T-helper 1 cell (primary cell): ENCODE data around the gene PRAMEF4.
"Not testable (repeated sequence)": the region's sequence is repeated elsewhere in the genome, so short reads cannot be mapped to it uniquely, and the experiment has no call there.

Source experiments
- DNase-seq, 5 donors: peaks; one replicate each; pipeline ENCODE4 v3.0.0-alpha.2; 2012 to 2020
- total RNA-seq, 4 donors: gene quantifications; one replicate each; lab custom pipeline; 2026; lab: John Stamatoyannopoulos, UW

The PRAMEF4 gene
- 0 reads per million in 4 donors for total RNA-seq

DNA sequence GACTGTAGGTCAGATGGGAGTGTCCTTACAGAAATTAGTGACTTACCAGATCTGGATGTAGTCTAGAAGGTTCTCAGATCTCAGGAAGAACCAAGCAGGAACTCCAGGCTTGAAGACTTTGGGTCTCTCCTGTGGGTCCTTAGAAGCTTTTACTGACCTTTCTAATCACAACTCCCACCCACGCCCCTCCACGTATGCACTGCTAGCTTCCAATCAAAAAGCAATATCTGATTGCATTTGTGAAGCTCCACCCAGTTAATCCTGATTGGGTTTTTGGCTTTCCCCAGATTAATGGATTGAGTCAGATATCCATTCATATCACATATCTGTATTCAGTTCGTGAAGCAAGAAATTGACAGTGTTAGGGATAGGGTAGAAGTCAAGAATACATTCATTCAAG lies at the start of gene PRAMEF4:
PRAMEF4 (minus strand) TSS at position 101 of the 400 bp plus-strand sequence. CDS start 2,807 bp downstream, outside the sequence.
- DNase-seq, result not testable (repeated sequence)

GRCh38 chr1:12924368-12924767 lies 38.4 kb upstream of the PRAMEF4 start:
- DNase-seq, result not testable (repeated sequence)

GRCh38 chr1:12921749-12922148 lies 35.7 kb upstream of the PRAMEF4 start:
- DNase-seq, result not testable (repeated sequence)

- DNase-seq, result not testable (repeated sequence)
Measured at GRCh38 chr1:12916310-12916709, 30.3 kb upstream of the PRAMEF4 start, which contains the start of gene PRAMEF7. PRAMEF7 (plus strand) TSS chr1:12916610; CDS start chr1:12917693, 1,083 bp downstream.

DNA sequence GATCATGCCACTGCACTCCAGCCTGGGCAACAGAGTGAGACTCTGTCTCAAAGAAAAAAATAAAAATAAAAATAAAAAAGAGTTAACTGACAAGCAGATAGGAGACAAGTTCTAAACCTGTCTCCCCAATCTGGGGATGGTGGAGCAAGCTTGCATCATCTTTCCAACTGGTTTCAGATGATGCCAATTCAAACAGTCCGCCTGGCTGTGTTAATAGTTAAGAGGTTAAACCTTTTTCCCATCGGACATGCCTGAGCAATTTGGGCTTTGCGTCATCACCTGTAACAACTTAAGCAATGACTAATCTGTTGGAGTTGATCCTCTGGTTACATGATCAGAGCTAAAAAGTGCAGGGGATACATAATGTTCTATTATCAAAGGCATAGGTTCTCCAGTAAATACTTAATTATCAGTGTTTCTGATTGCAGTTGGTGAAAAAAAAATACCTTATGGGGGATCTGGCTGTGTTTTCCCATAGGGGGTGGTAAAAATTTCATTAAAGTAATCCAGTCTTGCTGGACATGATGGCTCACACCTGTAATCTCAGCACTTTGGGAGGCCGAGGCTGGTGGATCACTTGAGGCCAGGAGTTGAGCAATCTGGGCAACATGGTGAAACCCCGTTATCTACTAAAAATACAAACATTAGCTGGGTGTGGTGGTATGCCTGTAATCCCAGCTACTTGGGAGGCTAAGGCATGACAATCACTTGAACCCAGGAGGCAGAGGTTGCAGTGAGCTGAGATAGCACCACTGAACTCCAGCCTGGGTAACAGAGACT lies 18.0 kb upstream of the PRAMEF4 start:
- DNase-seq, result not testable (repeated sequence)

DNA sequence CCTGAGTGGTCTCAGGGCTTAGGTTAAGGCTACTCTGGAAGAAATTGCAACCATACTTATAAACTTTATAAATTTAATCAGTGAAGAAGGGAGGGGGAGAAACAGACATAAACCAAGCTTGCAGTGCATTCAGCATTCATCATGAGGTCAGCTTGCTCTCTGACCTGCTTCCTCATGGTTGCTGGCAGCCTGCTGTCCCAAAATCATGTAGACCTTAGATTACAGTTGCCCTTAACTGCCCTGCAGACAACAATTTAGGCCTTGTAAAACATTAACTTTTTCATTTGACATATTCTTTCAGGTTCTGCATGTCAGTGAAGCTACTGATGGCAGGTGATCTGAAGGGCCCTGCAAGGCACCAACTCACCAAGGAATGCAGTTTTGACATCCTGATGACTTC lies 13.2 kb upstream of the PRAMEF4 start:
- DNase-seq, result not testable (repeated sequence)

GRCh38 chr1:12898170-12898569 lies 12.2 kb upstream of the PRAMEF4 start, which contains the start of gene PRAMEF10:
PRAMEF10 (minus strand) TSS chr1:12898270; CDS start chr1:12895847, 2,423 bp downstream.
- DNase-seq, result not testable (repeated sequence)

DNA sequence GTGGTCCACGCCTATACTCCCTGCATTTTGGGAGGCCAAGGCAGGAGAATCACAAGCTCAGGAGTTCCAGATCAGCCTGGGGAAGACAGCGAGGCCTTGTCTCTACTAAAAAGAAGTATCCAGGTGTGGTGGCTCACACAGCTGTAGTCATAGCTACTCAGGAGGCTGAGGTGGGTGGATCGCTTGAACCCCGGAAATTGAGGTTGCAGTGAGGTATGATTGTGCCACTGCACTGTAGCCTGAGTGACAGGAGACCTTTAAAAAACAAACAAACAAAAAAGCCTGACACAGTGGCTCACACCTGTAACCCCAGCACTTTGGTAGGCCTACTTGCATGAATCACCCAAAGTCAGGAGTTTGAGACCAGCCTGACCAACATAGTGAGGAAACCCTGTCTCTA lies 7.5 kb downstream of the PRAMEF4 start:
- DNase-seq, result not testable (repeated sequence)

GRCh38 chr1:12863131-12863880 lies 22.7 kb downstream of the PRAMEF4 start:
- DNase-seq, result not testable (repeated sequence)

DNA sequence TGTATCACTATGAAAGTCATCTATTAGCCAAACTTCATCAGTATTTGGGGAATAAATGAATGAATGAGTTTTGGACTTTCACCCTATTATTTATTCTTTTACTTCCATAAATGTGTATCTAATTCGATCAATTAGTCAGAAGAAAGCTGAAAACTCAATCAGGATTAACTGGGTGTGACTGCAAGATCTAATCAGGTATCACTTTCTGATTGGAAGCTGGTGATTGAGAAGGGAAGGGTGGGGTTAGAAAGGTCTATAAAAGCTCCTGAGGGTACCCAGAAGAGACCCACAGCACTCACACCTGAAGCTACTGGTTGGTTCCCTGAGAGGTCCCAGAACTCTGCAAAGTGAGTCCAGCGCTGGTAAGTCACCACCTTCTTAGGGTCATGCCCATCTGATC lies 29.2 kb downstream of the PRAMEF4 start, which contains the start of gene PRAMEF2:
PRAMEF2 (plus strand) TSS at position 301 of the 400 bp plus-strand sequence. CDS start 1,924 bp downstream, outside the sequence.
- not testable (repeated sequence) for DNase-seq

DNA sequence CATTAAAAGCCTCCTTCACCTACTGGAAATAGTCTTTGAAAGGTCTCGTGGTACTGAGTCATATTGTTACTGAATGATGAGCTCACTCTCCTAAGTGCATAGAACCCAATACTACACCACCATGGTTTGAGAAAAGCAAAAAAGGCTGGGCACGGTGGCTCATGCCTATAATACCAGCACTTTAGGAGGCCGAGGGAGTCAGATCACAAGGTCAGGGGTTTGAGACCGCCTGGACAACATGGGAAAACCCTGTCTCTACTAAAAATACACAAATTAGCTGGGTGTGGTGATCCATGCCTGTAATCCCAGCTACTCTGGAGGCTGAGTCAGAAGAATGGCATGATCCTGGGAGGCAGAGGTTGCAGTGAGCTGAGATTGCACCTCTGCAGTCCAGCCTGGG lies 34.2 kb downstream of the PRAMEF4 start:
- DNase-seq, result no peak

DNA sequence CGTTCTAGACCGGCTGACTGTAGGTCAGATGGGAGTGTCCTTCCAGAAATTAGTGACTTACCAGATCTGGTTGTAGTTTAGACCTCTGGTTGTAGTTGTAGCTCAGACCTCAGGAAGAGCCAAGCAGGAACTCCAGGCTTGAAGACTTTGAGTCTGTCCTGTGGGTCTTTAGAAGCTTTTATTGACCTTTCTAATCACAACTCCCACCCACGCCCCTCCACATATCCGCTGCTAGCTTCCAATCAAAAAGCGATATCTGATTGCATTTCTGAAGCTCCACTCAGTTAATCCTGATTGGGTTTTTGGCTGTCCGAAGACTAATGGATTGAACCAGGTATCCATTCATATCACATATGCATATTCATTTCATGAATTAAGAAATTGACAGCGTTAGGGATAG lies 37.4 kb downstream of the PRAMEF4 start, which contains the start of gene HNRNPCL1:
HNRNPCL1 (minus strand) TSS at position 101 of the 400 bp plus-strand sequence. CDS start 431 bp downstream, outside the sequence.
- DNase-seq, result not testable (repeated sequence)

- DNase-seq, result not testable (repeated sequence)
Measured at GRCh38 chr1:12833251-12833650, 52.8 kb downstream of the PRAMEF4 start.

DNA sequence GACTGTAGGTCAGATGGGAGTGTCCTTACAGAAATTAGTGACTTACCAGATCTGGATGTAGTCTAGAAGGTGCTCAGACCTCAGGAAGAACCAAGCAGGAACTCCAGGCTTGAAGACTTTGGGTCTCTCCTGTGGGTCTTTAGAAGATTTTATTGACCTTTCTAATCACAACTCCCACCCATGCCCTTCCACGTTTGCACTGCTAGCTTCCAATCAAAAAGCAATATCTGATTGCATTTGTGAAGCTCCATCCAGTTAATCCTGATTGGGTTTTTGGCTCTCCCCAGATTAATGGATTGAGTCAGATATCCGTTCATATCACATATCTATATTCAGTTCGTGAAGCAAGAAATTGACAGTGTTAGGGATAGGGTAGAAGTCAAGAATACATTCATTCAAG lies 54.7 kb downstream of the PRAMEF4 start, which contains the start of gene PRAMEF11:
PRAMEF11 (minus strand) TSS at position 101 of the 400 bp plus-strand sequence. CDS start 2,621 bp downstream, outside the sequence.
- DNase-seq, result not testable (repeated sequence)
